ENCODE data around the gene USH2A.

DNA sequence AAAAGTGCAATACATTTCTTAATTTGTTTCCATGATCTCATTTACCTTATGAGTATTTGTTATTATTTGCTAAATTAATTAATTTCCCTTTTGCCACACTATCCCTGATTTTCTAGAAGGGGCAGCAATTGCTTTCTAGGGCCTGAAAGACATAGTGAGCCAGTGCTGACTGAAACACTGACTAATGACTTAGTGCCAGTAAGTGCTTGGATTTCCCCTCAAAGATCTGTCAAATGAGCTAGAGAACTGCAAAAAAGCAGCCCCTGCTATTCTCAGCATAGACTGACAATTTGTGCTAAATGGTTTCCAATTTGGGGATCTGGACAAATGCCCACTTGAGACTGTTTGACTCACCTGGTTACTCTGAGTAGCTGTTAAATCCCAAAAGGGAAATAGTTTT, 35.6 kb upstream of the USH2A start:
- TF ChIP-seq, protein P1, sequence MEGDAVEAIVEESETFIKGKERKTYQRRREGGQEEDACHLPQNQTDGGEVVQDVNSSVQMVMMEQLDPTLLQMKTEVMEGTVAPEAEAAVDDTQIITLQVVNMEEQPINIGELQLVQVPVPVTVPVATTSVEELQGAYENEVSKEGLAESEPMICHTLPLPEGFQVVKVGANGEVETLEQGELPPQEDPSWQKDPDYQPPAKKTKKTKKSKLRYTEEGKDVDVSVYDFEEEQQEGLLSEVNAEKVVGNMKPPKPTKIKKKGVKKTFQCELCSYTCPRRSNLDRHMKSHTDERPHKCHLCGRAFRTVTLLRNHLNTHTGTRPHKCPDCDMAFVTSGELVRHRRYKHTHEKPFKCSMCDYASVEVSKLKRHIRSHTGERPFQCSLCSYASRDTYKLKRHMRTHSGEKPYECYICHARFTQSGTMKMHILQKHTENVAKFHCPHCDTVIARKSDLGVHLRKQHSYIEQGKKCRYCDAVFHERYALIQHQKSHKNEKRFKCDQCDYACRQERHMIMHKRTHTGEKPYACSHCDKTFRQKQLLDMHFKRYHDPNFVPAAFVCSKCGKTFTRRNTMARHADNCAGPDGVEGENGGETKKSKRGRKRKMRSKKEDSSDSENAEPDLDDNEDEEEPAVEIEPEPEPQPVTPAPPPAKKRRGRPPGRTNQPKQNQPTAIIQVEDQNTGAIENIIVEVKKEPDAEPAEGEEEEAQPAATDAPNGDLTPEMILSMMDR (IDR thresholded peaks at IDR 0.05) = no peak
- no peak for TF ChIP-seq POLR2A (IDR thresholded peaks at IDR 0.05)

Measured in prostate gland (tissue), 2 donors.